Esophagus muscularis mucosa (tissue), 4 donors: ENCODE measurements around the gene MYO10. TPM values are rescaled to one million over a fixed set of nuclear protein-coding genes. Genes with fewer than 3 reads are reported as not detected.

Source experiments
- DNase-seq: peaks from one replicate; pipeline ENCODE4 v3.0.0-alpha.2; 2017; ENCODE audit errors: extremely low spot score
- H3K27ac ChIP-seq, 4 donors: fragments of 200-600 bp; sonication (generic); replicated peaks in 1 of 4; 1 replicate in 3 of 4; 2 replicates in 1 of 4; pipeline ENCODE4 v1.5.1; 2016 to 2019; ENCODE audit warnings: mild to moderate bottlenecking in 1 of 4
- H3K27me3 ChIP-seq, 4 donors: fragments of 200-600 bp; sonication (generic); one replicate each; pipeline versions ENCODE4 v1.5.1 to v1.6.0; 2016 to 2019
- H3K36me3 ChIP-seq, 4 donors: fragments of 200-600 bp; sonication (generic); one replicate each; pipeline ENCODE4 v1.5.1; 2016 to 2019
- H3K4me1 ChIP-seq, 4 donors: fragments of 200-600 bp; sonication (generic); one replicate each; pipeline ENCODE4 v1.5.1; 2016 to 2019
- H3K4me3 ChIP-seq, 4 donors: fragments of 200-600 bp; sonication (generic); 1 replicate in 2 of 4; 2 replicates in 2 of 4; pipeline ENCODE4 v1.5.1; 2016 to 2019; ENCODE audit warnings: mild to moderate bottlenecking in 4 of 4, moderate library complexity in 1 of 4
- H3K9me3 ChIP-seq, 4 donors: fragments of 200-600 bp; sonication (generic); 1 replicate in 3 of 4; 2 replicates in 1 of 4; pipeline ENCODE4 v1.5.1; 2016 to 2019
- EP300 ChIP-seq: sonication (generic); formaldehyde crosslinking; IDR thresholded peaks from one replicate; pipeline ENCODE4 v1.6.1; 2017; ENCODE audit warnings: antibody characterized with exemption
- POLR2A ChIP-seq: fragments of 450-650 bp; IDR thresholded peaks from one replicate; pipeline ENCODE4 v1.6.1; 2017; ENCODE audit warnings: antibody characterized with exemption, moderate library complexity, mild to moderate bottlenecking, low read depth
- POLR2AphosphoS5 ChIP-seq, 2 donors: sonication (generic); formaldehyde crosslinking; IDR thresholded peaks; one replicate each; pipeline ENCODE4 v1.6.1; 2017; ENCODE audit warnings: antibody characterized with exemption in 2 of 2
- WGBS: methylation state at CpG from one replicate; pipeline ENCODE4 v1.1.5; 2018; 5-methylcytosine and 5-hydroxymethylcytosine counted together
- intact Hi-C: fragments of 100-400 bp; cut with DNase I; formaldehyde crosslinking; loops from one replicate; pipeline ENCODE4 v1.15.1; 2023
- total RNA-seq, 4 donors: library from RNA; depleted of rRNA; stranded (reverse); fragments of >200 nt; gene quantifications; one replicate each; pipeline versions ENCODE4 v1.1.0 to v1.2.1, GENCODE V29; 2016
- TF ChIP-seq, protein P1 (sequence below), 3 experiments: fragments of 200-600 bp in 2 of 3; fragments of 450-650 bp in 1 of 3; sonication (generic) in 2 of 3; IDR thresholded peaks; one replicate each; pipeline ENCODE4 v1.5.1; 2017 to 2019; ENCODE audit warnings: antibody characterized with exemption in 3 of 3, mild to moderate bottlenecking in 2 of 3, moderate library complexity in 1 of 3

MYO10 gene
- total RNA-seq, 4 donors from 2014 or later = 7.1 to 9.3 (median 7.8) TPM

DNA sequence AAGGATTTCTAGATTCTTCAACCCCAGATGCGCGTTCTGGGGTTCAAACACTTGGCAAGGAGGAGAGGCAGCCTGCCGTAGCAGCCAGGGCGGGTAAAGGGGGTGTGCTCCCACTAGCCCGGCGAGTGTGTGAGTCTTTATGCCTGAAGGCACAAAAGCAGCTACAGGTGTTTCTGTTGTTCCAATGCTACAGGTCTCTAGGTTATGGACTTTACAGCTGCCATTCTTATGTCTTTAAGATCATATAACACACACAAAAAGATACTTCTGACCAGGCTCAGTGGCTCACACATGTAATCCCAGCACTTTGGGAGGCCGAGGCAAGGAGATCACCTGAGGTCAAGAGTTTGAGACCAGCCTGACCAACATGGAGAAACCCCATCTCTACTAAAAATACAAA is 185.6 kb downstream of the MYO10 start:
- Histone ChIP-seq H3K9me3 (no peaks in the 10 kb centered on the region), H3K4me1 (no peaks in the 10 kb centered on the region), H3K27ac (no peak overlapping the region), H3K4me3 (no peak overlapping the region), H3K27me3 (no peaks in the 10 kb centered on the region), H3K36me3 (no peaks in the 10 kb centered on the region)
- DNase-seq = no peak
- TF ChIP-seq POLR2AphosphoS5 (IDR thresholded peaks at IDR 0.05) (no peak), POLR2A (no peak), EP300 (no peak)
- TF ChIP-seq, protein P1, sequence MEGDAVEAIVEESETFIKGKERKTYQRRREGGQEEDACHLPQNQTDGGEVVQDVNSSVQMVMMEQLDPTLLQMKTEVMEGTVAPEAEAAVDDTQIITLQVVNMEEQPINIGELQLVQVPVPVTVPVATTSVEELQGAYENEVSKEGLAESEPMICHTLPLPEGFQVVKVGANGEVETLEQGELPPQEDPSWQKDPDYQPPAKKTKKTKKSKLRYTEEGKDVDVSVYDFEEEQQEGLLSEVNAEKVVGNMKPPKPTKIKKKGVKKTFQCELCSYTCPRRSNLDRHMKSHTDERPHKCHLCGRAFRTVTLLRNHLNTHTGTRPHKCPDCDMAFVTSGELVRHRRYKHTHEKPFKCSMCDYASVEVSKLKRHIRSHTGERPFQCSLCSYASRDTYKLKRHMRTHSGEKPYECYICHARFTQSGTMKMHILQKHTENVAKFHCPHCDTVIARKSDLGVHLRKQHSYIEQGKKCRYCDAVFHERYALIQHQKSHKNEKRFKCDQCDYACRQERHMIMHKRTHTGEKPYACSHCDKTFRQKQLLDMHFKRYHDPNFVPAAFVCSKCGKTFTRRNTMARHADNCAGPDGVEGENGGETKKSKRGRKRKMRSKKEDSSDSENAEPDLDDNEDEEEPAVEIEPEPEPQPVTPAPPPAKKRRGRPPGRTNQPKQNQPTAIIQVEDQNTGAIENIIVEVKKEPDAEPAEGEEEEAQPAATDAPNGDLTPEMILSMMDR (IDR thresholded peaks at IDR 0.05) = no peak
- 83% methylated on average over 7 of the region's 7 CpGs for WGBS
- intact Hi-C loops = no loop called here

- 77% methylated on average over 4 of the region's 4 CpGs for WGBS
- Histone ChIP-seq H3K4me1 (no peaks in the 10 kb centered on the region), H3K27ac (no peak overlapping the region), H3K27me3 (no peaks in the 10 kb centered on the region), H3K4me3 (no peak overlapping the region), H3K36me3 (no peaks in the 10 kb centered on the region), H3K9me3 (no peaks in the 10 kb centered on the region)
- intact Hi-C loops = no loop called here
- no peak for DNase-seq
- TF ChIP-seq POLR2A = no peak
- TF ChIP-seq EP300 = no peak
- TF ChIP-seq, protein P1 (IDR thresholded peaks at IDR 0.05) = no peak
- no peak for TF ChIP-seq POLR2AphosphoS5 (IDR thresholded peaks at IDR 0.05)
Measured at GRCh38 chr5:16749626-16750025, 186.5 kb downstream of the MYO10 start.

DNA sequence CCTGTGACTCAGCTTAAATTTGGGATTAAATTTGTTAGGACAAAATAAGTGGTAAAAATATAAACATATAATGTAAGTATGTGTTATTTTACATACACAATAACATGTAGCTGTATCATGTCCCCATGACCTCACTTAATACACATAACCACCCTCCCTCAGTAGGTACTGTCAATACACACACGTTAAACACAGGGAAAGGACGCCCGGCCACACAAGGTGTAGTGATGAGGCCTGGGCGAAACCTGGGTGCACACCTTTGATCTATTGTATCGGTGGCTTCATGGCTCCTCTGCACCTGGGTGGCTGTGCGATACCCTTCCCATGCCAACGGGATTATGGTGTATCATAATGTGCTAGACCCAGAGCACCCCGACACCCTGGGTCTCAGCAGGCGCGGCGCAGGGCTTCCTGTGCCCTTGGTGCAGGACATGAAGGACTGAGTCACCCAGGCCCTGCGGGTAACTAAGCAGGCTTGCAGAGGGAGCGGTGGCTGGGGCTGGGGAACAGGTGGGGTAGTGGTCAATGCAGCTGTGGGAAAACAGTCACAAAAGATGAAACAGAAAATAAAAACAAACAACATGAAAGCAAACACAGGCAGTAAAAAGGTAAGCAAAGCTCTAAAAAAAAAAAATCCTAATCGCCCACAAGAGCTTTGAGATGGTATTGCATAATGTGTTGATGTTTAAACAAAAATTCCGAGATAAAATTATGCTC is 191.8 kb downstream of the MYO10 start:
- Histone ChIP-seq H3K36me3 (no peaks in the 10 kb centered on the region), H3K27me3 (peaks cover 0 to 3% (median 0%) of the 10 kb centered on the region in 4 donors), H3K9me3 (no peaks in the 10 kb centered on the region), H3K27ac (no peak overlapping the region), H3K4me1 (no peaks in the 10 kb centered on the region), H3K4me3 (no peak overlapping the region)
- intact Hi-C loops = no loop called here
- no peak for TF ChIP-seq POLR2A
- no peak for TF ChIP-seq POLR2AphosphoS5 (IDR thresholded peaks at IDR 0.05)
- no peak for TF ChIP-seq EP300
- TF ChIP-seq, protein P1 (IDR thresholded peaks at IDR 0.05) = no peak
- DNase-seq = no peak
- WGBS = 94% methylated on average over 15 of the region's 15 CpGs

DNA sequence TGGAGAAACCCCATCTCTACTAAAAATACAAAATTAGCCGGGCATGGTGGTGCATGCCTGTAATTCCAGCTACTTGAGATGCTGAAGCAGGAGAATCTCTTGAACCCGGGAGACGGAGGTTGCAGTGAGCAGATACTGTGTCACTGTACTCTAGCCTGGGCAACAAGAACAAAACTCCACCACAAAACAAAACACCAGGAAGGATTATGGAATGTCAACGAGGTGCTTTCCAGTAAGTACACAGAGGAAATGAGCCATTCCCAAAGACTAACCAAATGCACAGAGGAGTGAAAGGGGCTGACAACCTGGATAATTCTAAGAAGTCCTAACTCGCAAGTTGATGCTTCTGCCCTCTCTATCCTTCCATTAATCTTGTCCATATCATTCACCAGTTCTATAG is 193.2 kb downstream of the MYO10 start:
- no peak for DNase-seq
- no peaks in the 10 kb centered on the region for H3K36me3 ChIP-seq
- H3K27ac ChIP-seq = no peak overlapping the region
- no peaks in the 10 kb centered on the region for H3K9me3 ChIP-seq
- H3K4me3 ChIP-seq = no peak overlapping the region
- intact Hi-C loops = no loop called here
- WGBS = 79% methylated on average over 5 of the region's 5 CpGs
- H3K4me1 ChIP-seq = no peaks in the 10 kb centered on the region
- TF ChIP-seq POLR2A (no peak), EP300 (no peak), POLR2AphosphoS5 (IDR thresholded peaks at IDR 0.05) (no peak)
- TF ChIP-seq, protein P1 (IDR thresholded peaks at IDR 0.05) = no peak
- peaks cover 0 to 3% (median 0%) of the 10 kb centered on the region in 4 donors for H3K27me3 ChIP-seq
